GM19324 (cell line): Measurements from ENCODE around the gene KRT28.
"Not testable (repeated sequence)": the region's sequence is repeated elsewhere in the genome, so short reads cannot be mapped to it uniquely, and the experiment has no call there.

ENCODE experiments used
- ATAC-seq: cut with Tn5 transposase; IDR thresholded peaks from one replicate; pipeline ENCODE4 v1.9.1; 2021; ENCODE audit warnings: mild to moderate bottlenecking, moderate library complexity; ENCODE audit not compliant: unreplicated experiment, low FRiP score

The KRT28 gene

GRCh38 chr17:40791111-40791510 lies 8.6 kb downstream of the KRT28 start:
- ATAC-seq, result no peak

- no peak for ATAC-seq
Observed at GRCh38 chr17:40782450-40782849, 17.3 kb downstream of the KRT28 start, which contains the start of gene KRT27. Gene KRT27, minus strand, starts transcription at chr17:40782550. Its CDS starts 57 bp downstream, at chr17:40782493.

DNA sequence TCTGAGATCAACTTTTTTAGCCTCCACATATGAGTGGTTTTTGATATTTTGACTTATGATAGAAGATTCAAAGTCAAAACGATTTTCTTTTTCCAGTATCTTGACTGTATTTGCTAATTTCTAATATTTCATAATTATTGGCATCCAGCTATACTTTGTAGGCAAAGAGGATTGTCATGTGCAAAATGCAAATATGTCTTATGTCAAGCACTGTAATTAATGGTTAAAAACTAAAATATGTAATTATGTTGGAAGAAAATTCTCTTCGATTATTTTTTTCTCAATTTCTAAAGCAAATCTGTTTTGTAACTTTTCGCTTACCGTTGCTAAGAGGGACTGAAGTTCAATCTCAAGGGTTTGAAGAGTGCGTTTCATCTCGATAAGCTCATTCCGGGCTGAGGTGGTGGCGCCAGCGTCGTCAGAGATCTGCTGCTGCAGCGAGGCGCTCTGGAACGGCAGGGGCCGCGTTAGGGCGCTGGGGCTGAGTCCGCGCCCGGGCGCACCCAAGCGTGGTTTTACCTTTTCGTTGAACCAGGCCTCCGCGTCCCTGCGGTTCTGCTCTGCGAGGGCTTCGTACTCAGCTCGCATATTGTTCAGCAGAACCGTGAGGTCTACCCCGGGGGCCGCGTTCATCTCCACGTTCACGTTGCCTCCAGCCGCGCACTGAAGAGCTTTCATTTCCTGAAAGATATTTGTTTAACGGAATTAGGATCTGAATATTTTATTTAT lies 20.4 kb downstream of the KRT28 start:
- ATAC-seq, result no peak

GRCh38 chr17:40778461-40778860 lies 21.3 kb downstream of the KRT28 start:
- no peak for ATAC-seq

GRCh38 chr17:40777971-40778370 lies 21.8 kb downstream of the KRT28 start:
- ATAC-seq, result no peak

DNA sequence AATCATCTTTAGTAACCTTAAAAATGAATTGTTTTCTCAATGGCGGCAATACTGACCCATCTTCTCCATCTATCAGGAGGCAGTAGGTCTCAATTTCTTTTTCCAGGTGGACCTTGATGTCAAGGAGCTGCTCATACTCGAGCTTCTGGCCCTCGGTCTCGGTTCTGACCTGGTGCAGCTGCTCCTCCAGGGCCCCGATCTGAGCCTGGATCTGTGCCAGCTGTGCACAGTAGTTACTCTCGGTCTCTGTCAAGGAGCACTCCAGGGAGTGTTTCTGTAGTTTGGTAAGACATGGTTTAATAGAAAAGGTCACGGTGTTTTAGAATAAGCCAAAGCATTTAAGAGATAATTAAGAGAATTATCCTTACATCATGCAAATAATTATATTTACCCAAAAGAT lies 22.3 kb downstream of the KRT28 start:
- ATAC-seq, result no peak

GRCh38 chr17:40775945-40776344 lies 23.8 kb downstream of the KRT28 start:
- ATAC-seq, result no peak

GRCh38 chr17:40772101-40772500 lies 27.7 kb downstream of the KRT28 start, which contains the start of gene KRT26:
Gene KRT26, minus strand, starts transcription at chr17:40772201. Its CDS starts 88 bp downstream, at chr17:40772113.
- no peak for ATAC-seq

DNA sequence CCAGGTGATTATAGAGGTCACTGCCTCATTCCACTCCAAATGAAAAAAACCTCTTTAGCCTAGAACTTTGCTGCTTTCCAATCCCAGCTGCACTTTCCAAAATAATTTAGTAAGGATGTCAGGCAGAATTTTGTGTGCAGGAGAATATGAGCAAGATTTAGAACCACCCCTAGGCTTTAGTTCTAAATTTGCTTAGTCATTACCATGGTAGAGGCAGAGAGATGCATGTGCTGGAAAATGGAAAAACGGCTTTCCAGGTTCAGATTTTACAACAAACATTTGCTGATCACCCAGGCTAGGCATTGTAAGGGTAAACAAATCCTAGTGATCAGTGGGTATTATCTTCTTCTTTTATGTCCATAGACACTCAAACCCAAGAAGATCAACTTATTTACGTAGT lies 34.1 kb downstream of the KRT28 start:
- no peak for ATAC-seq

- no peak for ATAC-seq
Observed at GRCh38 chr17:40763752-40764151, 36.0 kb downstream of the KRT28 start.

- ATAC-seq, result no peak
Observed at GRCh38 chr17:40760105-40761016, 39.4 kb downstream of the KRT28 start.

GRCh38 chr17:40755231-40755630 lies 44.5 kb downstream of the KRT28 start, which contains the start of gene KRT25:
Gene KRT25, minus strand, starts transcription at chr17:40755331. Its CDS starts 60 bp downstream, at chr17:40755271.
- no peak for ATAC-seq

- no peak for ATAC-seq
Observed at GRCh38 chr17:40753804-40754203, 46.0 kb downstream of the KRT28 start.

- no peak for ATAC-seq
Observed at GRCh38 chr17:40751065-40751464, 48.7 kb downstream of the KRT28 start.

- no peak for ATAC-seq
Observed at GRCh38 chr17:40750391-40750790, 49.4 kb downstream of the KRT28 start.

DNA sequence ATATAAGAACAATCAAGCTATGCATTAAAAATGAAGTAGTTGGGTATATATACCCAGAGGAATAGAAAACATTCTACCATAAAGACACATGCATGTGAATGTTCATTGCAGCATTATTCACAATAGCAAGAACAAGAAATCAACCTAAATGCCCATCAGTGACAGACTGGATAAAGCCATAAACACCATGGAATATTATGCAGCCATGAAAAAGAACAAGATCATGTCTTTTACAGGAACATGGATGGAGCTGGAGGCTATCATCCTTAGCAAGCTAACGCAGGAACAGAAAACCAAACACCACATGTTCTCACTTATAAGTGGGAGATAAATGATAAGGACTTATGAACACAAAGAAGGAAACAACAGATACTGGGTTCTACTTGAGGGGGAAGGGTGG lies 51.1 kb downstream of the KRT28 start:
- ATAC-seq, result not testable (repeated sequence)
